Lower leg skin (tissue), 4 donors: Measurements from ENCODE around the gene SMPDL3A. TPM values are rescaled to one million over a fixed set of nuclear protein-coding genes. Genes with fewer than 3 reads are reported as not detected.
"Not testable (repeated sequence)": the region's sequence is repeated elsewhere in the genome, so short reads cannot be mapped to it uniquely, and the experiment has no call there.

Source experiments
- DNase-seq, 2 donors: peaks; one replicate each; pipeline ENCODE4 v3.0.0-alpha.2; 2019; ENCODE audit warnings: low spot score in 2 of 2
- H3K4me3 ChIP-seq: fragments of 200-600 bp; sonication (generic); 2 replicates; pipeline ENCODE4 v1.5.1; 2017; ENCODE audit warnings: mild to moderate bottlenecking, low read depth; ENCODE audit not compliant: poor library complexity, severe bottlenecking
- POLR2A ChIP-seq, 2 donors: fragments of 450-650 bp; IDR thresholded peaks; one replicate each; pipeline ENCODE4 v1.6.1; 2016 to 2017; ENCODE audit warnings: antibody characterized with exemption in 2 of 2, mild to moderate bottlenecking in 1 of 2, moderate library complexity in 1 of 2
- whole genome bisulfite sequencing, 2 donors: methylation state at CpG; one replicate each; pipeline ENCODE4 v1.1.5; 2018; 5-methylcytosine and 5-hydroxymethylcytosine counted together
- intact Hi-C: fragments of 100-400 bp; cut with DNase I; formaldehyde crosslinking; loops from one replicate; pipeline ENCODE4 v1.15.0; 2023; ENCODE audit warnings: low total_unique reads
- total RNA-seq, 4 donors: library from RNA; depleted of rRNA; stranded (reverse); fragments of >200 nt; gene quantifications; one replicate each; pipeline ENCODE4 v1.1.0, GENCODE V29; 2016
- TF ChIP-seq, protein P1 (sequence below), 3 donors: fragments of 450-650 bp; IDR thresholded peaks; one replicate each; pipeline ENCODE4 v1.5.1; 2016; ENCODE audit warnings: antibody characterized with exemption in 3 of 3, mild to moderate bottlenecking in 3 of 3, moderate library complexity in 2 of 3

Gene SMPDL3A
- total RNA-seq, 4 donors from 2014 or later, result 109 to 120 (median 113) TPM

DNA sequence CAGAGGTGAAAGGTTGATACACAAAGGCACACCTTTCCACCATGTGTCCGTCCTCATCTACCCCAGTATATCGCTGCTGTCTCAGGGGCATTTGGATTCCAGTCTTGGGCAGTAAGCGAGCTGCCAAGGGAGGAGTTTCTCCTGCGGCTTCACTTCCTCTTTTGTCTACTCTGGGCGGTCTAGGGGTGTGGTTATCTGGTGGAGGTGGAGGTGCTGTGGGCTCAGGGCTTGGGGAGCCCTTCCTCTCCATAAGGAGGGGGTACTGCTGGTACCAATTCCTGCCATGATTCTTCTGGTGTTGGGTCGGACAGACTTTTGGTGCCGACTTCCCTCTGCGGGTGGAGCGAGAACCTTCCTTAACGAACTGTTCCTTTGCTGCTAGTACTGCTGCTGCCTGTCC, 41.5 kb upstream of the SMPDL3A start:
- intact Hi-C loops, result loop anchor here (5.0 kb wide), 1 partner anchor 90 kb away; no protein-coding TSS in a partner anchor
- H3K4me3 ChIP-seq, result no peak overlapping the region
- WGBS, 2 donors, result 90 to 93% methylated on average over 10 of the region's 10 CpGs
- TF ChIP-seq, protein P1, sequence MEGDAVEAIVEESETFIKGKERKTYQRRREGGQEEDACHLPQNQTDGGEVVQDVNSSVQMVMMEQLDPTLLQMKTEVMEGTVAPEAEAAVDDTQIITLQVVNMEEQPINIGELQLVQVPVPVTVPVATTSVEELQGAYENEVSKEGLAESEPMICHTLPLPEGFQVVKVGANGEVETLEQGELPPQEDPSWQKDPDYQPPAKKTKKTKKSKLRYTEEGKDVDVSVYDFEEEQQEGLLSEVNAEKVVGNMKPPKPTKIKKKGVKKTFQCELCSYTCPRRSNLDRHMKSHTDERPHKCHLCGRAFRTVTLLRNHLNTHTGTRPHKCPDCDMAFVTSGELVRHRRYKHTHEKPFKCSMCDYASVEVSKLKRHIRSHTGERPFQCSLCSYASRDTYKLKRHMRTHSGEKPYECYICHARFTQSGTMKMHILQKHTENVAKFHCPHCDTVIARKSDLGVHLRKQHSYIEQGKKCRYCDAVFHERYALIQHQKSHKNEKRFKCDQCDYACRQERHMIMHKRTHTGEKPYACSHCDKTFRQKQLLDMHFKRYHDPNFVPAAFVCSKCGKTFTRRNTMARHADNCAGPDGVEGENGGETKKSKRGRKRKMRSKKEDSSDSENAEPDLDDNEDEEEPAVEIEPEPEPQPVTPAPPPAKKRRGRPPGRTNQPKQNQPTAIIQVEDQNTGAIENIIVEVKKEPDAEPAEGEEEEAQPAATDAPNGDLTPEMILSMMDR (IDR thresholded peaks at IDR 0.05), result no peak
- no peak for DNase-seq

DNA sequence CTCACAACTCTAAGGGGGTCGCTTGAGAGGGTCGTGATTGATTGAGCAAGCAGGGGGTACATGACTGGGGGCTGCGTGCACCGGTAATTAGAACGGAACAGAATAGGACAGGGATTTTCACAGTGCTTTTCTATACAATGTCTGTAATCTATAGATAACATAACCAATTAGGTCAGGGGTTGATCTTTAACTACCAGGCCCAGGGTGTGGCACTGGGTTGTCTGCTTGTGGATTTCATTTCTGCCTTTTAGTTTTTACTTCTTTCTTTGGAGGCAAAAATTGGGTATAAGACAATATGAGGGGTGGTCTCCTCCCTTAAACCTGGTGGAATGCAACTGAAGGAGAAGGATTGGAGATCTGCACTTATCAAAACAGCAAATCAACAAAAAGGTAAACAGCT, 40.1 kb upstream of the SMPDL3A start:
- WGBS, 2 donors, result 33 to 53% methylated on average over 5 of the region's 5 CpGs
- DNase-seq, H3K4me3 ChIP-seq: not testable (repeated sequence)
- intact Hi-C loops, result loop anchor here (5.0 kb wide), 1 partner anchor 88 kb away; no protein-coding TSS in a partner anchor

DNA sequence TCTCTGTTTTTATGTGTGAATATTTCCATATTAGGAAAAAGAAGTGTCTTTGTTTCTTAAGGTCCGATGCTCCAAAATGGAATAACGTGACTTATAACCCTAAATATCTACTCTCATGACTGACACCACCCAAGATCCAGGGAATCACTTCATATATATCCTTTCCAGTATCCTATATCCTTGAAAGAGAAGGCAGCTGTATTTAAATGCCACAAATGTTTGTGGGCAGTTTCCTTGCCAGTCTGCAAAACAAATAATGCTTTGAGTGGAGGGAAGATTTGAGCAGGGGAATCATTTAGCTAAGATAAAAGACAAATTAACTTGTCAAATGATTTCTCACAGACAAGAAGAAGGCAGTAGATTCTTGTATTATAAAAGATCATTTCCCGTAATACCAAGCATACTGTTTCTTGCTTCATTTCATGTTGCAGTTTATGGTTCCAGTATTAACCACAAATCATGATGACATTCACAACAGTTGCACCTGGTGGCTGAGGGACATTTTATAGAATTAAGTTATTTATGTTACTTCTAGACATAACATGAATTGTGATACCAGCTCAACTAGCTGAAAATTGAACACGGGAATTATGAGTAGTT, 39.5 kb upstream of the SMPDL3A start:
- intact Hi-C loops, result loop anchor here (5.0 kb wide), 1 partner anchor 88 kb away; no protein-coding TSS in a partner anchor

DNA sequence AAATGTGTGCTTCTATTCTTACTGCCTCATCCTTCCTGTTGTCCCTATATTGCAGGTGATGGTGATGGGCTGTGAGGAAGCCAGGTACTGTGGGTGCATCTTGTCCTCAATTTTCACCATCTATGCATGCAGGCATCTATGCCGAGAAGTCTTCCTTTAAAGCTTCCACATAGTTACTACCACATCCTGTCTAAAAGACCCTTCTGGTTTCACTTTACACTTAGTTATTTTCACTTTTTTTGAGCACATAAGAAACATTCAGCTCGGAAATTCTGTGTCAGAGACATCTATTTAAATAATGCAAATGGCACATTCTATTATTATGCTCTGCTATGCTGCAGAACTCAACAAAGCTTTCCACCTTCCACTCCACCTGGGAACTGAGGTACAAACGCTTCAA, 37.7 kb upstream of the SMPDL3A start:
- 66 to 73% methylated on average over 3 of the region's 3 CpGs for WGBS, 2 donors
- H3K4me3 ChIP-seq, result no peak overlapping the region
- intact Hi-C loops, result no loop called here
- no peak for DNase-seq
- TF ChIP-seq, protein P1 (IDR thresholded peaks at IDR 0.05), result no peak
- no peak for TF ChIP-seq POLR2A (IDR thresholded peaks at IDR 0.05)

More for the DNA sequence above, 39.5 kb upstream of the SMPDL3A start:
- TF ChIP-seq POLR2A (IDR thresholded peaks at IDR 0.05), result no peak
- TF ChIP-seq, protein P1 (IDR thresholded peaks at IDR 0.05), result no peak
- DNase-seq, result no peak
- WGBS, 2 donors, result 82 to 84% methylated on average over 4 of the region's 4 CpGs
- no peak overlapping the region for H3K4me3 ChIP-seq

DNA sequence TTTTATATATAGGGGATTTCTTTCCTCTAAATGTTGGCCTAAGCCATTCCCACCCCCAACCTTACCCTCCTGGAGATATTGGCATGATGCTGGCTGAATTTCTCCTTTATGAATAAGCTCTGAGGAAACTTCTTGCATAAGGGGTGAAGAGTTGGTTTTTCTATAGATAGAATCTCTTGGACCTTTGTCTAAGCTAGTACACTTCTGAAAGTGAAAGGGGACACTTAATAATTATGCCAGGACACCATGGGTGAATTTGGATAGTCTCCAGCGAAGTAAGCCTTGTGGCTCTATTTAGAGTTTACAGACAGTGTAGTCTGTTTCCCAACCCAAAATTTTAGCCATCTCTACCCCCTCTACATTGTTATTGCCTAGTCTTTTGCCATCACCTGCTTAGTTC, 36.6 kb upstream of the SMPDL3A start:
- intact Hi-C loops, result no loop called here
- 47 to 93% methylated on average over 1 of the region's 1 CpG for WGBS, 2 donors
- no peak overlapping the region for H3K4me3 ChIP-seq
- TF ChIP-seq, protein P1 (IDR thresholded peaks at IDR 0.05), result no peak
- no peak for TF ChIP-seq POLR2A (IDR thresholded peaks at IDR 0.05)
- no peak for DNase-seq

DNA sequence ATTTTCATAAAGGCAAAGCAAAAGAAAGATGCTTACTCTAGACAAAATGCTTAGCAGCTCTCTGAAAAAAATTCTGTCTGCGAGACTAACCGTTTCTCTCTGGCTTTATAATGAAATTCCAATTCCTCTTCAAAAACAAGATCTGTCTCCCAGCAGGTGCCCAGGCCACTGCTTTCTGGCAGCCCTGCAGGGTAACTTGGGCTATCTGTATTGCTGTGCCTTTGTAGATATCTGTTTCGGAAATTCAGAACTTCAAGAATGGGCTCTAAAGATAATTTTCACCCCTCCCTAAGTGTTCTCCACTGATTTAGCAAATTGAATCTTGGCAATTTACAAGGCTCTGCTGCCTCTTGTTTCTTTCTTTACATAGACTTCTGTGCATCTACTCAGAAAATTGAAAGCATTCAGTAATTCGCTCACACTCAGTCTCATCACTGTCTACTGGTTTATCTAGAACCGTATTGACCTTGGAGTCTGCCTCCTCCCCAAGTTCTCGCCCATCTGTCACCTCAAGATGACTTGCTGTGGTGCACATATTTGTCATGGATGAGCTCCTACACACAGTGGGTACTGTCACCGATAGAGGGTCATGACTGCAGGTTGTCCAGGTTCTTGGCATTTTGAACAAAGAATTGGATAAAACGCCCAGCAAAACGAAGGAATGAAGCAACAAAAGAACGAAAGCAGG, 35.9 kb upstream of the SMPDL3A start:
- TF ChIP-seq, protein P1 (IDR thresholded peaks at IDR 0.05), result no peak
- no peak for TF ChIP-seq POLR2A (IDR thresholded peaks at IDR 0.05)
- 83 to 85% methylated on average over 10 of the region's 10 CpGs for WGBS, 2 donors
- no peak for DNase-seq
- no peak overlapping the region for H3K4me3 ChIP-seq
- intact Hi-C loops, result no loop called here
